Prostate gland (tissue), 2 donors: ENCODE data around the gene PDLIM3. TPM values are rescaled to one million over a fixed set of nuclear protein-coding genes. Genes with fewer than 3 reads are reported as not detected.

Source experiments
- DNase-seq: peaks from one replicate; pipeline ENCODE4 v3.0.0-alpha.2; 2019; ENCODE audit warnings: low spot score
- H3K27ac ChIP-seq, 2 donors: fragments of 200-600 bp; sonication (generic); 2 replicates each; pipeline ENCODE4 v1.5.1; 2017 to 2019
- H3K27me3 ChIP-seq: fragments of 200-600 bp; sonication (generic); replicated peaks from 2 replicates; pipeline ENCODE4 v1.5.1; 2019; ENCODE audit not compliant: insufficient read depth
- H3K36me3 ChIP-seq, 2 donors: fragments of 200-600 bp; sonication (generic); 1 replicate in 1 of 2; 2 replicates in 1 of 2; pipeline versions ENCODE4 v1.5.1 to v1.8.1; 2017 to 2019
- H3K4me1 ChIP-seq: fragments of 200-600 bp; sonication (generic); replicated peaks from 2 replicates; pipeline ENCODE4 v1.5.1; 2019
- H3K4me3 ChIP-seq, 2 donors: fragments of 200-600 bp; sonication (generic); 2 replicates each; pipeline ENCODE4 v1.5.1; 2017 to 2019
- H3K9me3 ChIP-seq: fragments of 200-600 bp; sonication (generic); 2 replicates; pipeline ENCODE4 v1.5.1; 2017
- POLR2A ChIP-seq: fragments of 450-650 bp; IDR thresholded peaks from one replicate; pipeline ENCODE4 v1.6.1; 2016; ENCODE audit warnings: antibody characterized with exemption, mild to moderate bottlenecking
- POLR2AphosphoS5 ChIP-seq: sonication (generic); formaldehyde crosslinking; IDR thresholded peaks from one replicate; pipeline ENCODE4 v1.6.1; 2017; ENCODE audit warnings: antibody characterized with exemption
- WGBS: methylation state at CpG from one replicate; pipeline ENCODE4 v1.1.5; 2018; 5-methylcytosine and 5-hydroxymethylcytosine counted together
- intact Hi-C: fragments of 100-400 bp; cut with DNase I; formaldehyde crosslinking; loops from one replicate; pipeline ENCODE4 v1.14.2; 2022
- total RNA-seq, 2 donors: library from RNA; depleted of rRNA; stranded (reverse); fragments of >200 nt; gene quantifications; one replicate each; pipeline ENCODE4 v1.1.0, GENCODE V29; 2016
- TF ChIP-seq, protein P1 (sequence below), 4 experiments: fragments of 200-600 bp in 2 of 4; fragments of 450-650 bp in 2 of 4; sonication (generic) in 2 of 4; IDR thresholded peaks; 1 replicate in 3 of 4; 2 replicates in 1 of 4; pipeline ENCODE4 v1.5.1; 2016 to 2019; ENCODE audit warnings: antibody characterized with exemption in 4 of 4, mild to moderate bottlenecking in 2 of 4, moderate library complexity in 2 of 4

PDLIM3 gene
- total RNA-seq, 2 donors from 2014 or later, result 78.7 to 139 TPM

- Histone ChIP-seq H3K4me1 (no peaks in the 10 kb centered on the region), H3K27me3 (no peaks in the 10 kb centered on the region), H3K27ac (peak overlapping the region in 1 of 2 donors; percentile 19), H3K36me3 (no peaks in the 10 kb centered on the region), H3K4me3 (no peak overlapping the region), H3K9me3 (no peaks in the 10 kb centered on the region)
- 61% methylated on average over 14 of the region's 14 CpGs for WGBS
- no peak for DNase-seq
- TF ChIP-seq POLR2A (no peak), POLR2AphosphoS5 (peak; percentile 33)
- intact Hi-C loops, result no loop called here
These were observed 7.5 kb upstream of the PDLIM3 start for GRCh38 chr4:185542626-185543315.

DNA sequence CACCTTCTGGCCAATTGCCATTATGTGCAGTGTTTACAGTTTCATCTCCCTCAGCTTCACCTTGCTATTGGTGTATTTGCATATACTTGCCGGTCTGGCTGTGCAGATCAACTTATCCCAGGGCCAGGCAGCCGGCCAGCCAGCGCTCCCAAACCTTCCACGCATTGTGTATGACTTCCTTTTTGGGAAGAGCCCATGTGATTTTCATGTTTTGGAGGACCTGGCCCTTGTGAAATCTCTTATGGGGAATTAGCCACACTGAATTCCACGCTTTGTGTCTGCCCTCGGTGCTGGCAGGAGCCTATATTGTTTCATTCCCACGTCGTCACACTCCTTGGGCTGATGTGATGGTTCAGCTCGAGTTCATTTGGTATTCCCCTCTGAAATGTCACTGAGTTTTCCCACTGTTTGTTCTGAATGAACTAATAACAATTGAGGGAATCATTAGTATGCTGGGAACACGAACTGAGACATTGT, 6.0 kb upstream of the PDLIM3 start:
- TF ChIP-seq, protein P1, sequence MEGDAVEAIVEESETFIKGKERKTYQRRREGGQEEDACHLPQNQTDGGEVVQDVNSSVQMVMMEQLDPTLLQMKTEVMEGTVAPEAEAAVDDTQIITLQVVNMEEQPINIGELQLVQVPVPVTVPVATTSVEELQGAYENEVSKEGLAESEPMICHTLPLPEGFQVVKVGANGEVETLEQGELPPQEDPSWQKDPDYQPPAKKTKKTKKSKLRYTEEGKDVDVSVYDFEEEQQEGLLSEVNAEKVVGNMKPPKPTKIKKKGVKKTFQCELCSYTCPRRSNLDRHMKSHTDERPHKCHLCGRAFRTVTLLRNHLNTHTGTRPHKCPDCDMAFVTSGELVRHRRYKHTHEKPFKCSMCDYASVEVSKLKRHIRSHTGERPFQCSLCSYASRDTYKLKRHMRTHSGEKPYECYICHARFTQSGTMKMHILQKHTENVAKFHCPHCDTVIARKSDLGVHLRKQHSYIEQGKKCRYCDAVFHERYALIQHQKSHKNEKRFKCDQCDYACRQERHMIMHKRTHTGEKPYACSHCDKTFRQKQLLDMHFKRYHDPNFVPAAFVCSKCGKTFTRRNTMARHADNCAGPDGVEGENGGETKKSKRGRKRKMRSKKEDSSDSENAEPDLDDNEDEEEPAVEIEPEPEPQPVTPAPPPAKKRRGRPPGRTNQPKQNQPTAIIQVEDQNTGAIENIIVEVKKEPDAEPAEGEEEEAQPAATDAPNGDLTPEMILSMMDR (IDR thresholded peaks at IDR 0.05), result no peak
- TF ChIP-seq POLR2AphosphoS5 (no peak), POLR2A (no peak)
- Histone ChIP-seq H3K4me3 (no peak overlapping the region), H3K27me3 (no peaks in the 10 kb centered on the region), H3K4me1 (no peaks in the 10 kb centered on the region), H3K27ac (peak overlapping the region; percentile 35 to 41), H3K36me3 (no peaks in the 10 kb centered on the region), H3K9me3 (no peaks in the 10 kb centered on the region)
- peak; percentile 44 for DNase-seq
- intact Hi-C loops, result no loop called here
- 17% methylated on average over 10 of the region's 10 CpGs for WGBS

GRCh38 chr4:185540487-185541120, 5.3 kb upstream of the PDLIM3 start:
- Histone ChIP-seq H3K9me3 (no peaks in the 10 kb centered on the region), H3K4me3 (no peak overlapping the region), H3K36me3 (no peaks in the 10 kb centered on the region), H3K27me3 (no peaks in the 10 kb centered on the region), H3K4me1 (no peaks in the 10 kb centered on the region), H3K27ac (peak overlapping the region; percentile 35 to 41)
- TF ChIP-seq, protein P1 (IDR thresholded peaks at IDR 0.05), result no peak
- TF ChIP-seq POLR2A (no peak), POLR2AphosphoS5 (no peak)
- DNase-seq, result no peak
- intact Hi-C loops, result no loop called here
- 65% methylated on average over 3 of the region's 3 CpGs for WGBS

DNA sequence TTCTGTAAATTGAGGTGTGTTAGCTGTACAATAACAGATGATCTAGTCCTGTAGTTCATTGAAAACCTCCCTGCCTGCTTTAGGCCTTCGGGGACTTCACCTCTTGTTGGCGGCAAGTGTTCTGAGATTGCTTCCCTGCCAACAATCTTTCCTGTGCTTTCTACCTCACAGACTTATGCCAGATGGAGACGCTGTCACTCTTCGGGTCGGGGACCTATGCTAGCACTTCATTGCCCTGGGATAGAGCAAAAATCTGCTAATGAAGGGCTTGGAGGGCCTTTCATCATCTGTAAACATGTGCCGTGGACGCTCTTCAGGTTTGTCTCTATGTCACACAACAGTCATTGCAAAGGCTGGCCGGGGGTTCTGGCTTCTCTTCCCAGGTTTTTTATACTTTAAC, 4.7 kb upstream of the PDLIM3 start:
- no peak for TF ChIP-seq POLR2AphosphoS5
- TF ChIP-seq POLR2A, result no peak
- TF ChIP-seq, protein P1 (IDR thresholded peaks at IDR 0.05), result no peak
- Histone ChIP-seq H3K36me3 (no peaks in the 10 kb centered on the region), H3K4me1 (no peaks in the 10 kb centered on the region), H3K27ac (no peak overlapping the region), H3K4me3 (no peak overlapping the region), H3K9me3 (no peaks in the 10 kb centered on the region), H3K27me3 (no peaks in the 10 kb centered on the region)
- no peak for DNase-seq
- 90% methylated on average over 8 of the region's 8 CpGs for WGBS
- intact Hi-C loops, result no loop called here

GRCh38 chr4:185538806-185539205, 3.5 kb upstream of the PDLIM3 start:
- intact Hi-C loops, result loop anchor here (5.0 kb wide), 1 partner anchor 53 kb away; no protein-coding TSS in a partner anchor
- DNase-seq, result no peak
- no peaks in the 10 kb centered on the region for H3K27me3 ChIP-seq
- H3K4me1 ChIP-seq, result no peaks in the 10 kb centered on the region
- no peak overlapping the region for H3K4me3 ChIP-seq
- TF ChIP-seq POLR2A (no peak), POLR2AphosphoS5 (no peak)
- TF ChIP-seq, protein P1 (IDR thresholded peaks at IDR 0.05), result no peak
- no peak overlapping the region for H3K27ac ChIP-seq
- WGBS, result 82% methylated on average over 1 of the region's 1 CpG
- H3K9me3 ChIP-seq, result no peaks in the 10 kb centered on the region
- no peaks in the 10 kb centered on the region for H3K36me3 ChIP-seq
